ENCODE results near the gene YIPF7.

YIPF7 gene

GRCh38 chr4:44616621-44617020 lies 34.8 kb downstream of the YIPF7 start:
- TF ChIP-seq KLF9 (tag by site-specific recombination; IDR thresholded peaks at IDR 0.05; ENCODE audit: low read depth) = no peak
- TF ChIP-seq SCRT1 (tag by site-specific recombination; IDR thresholded peaks at IDR 0.05; ENCODE audit: borderline replicate concordance) = no peak
- no peak for TF ChIP-seq ZNF768 (tag by site-specific recombination; IDR thresholded peaks at IDR 0.05)
- TF ChIP-seq ZNF121 (tag by site-specific recombination; IDR thresholded peaks at IDR 0.05) = no peak
- Histone ChIP-seq H3K4me1 (ENCODE audit: control insufficient read depth, insufficient read depth, low read length) (no peaks in the 10 kb centered on the region), H3K27ac (ENCODE audit: extremely low read depth, low read depth, low read length) (no peak overlapping the region), H3K4me3 (ENCODE audit: low read depth, low read length) (no peak overlapping the region), H3K36me3 (ENCODE audit: control insufficient read depth in 2 of 2, insufficient read depth in 1 of 2, low read length in 2 of 2) (no peaks in the 10 kb centered on the region), H3K9me3 (ENCODE audit: control insufficient read depth, insufficient read depth, low read depth, low read length) (no peaks in the 10 kb centered on the region)
- POLR2A ChIA-PET = no interaction called here
- CTCF ChIA-PET = no interaction called here

DNA sequence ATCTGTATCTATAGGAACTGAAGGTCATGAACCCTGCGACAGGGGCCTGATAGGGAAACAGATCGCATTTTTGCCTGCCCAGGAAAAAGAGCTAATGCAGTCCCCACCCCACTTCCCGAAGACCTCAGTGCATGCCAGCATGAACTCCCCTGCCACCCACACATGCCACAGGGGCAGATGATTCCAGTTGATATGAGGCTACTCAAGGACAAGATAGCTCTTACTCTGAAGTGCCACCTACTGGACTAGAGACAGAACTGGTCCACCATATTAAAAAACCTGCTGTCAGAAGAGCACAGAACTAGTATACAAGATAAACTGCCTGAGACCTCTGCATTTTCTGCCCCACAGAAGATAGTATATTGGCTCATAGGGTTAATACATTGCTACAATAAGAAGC lies 68.0 kb downstream of the YIPF7 start:
- Histone ChIP-seq H3K36me3 (ENCODE audit: control insufficient read depth in 2 of 2, insufficient read depth in 1 of 2, low read length in 2 of 2) (no peaks in the 10 kb centered on the region), H3K27ac (ENCODE audit: extremely low read depth, low read depth, low read length) (no peak overlapping the region), H3K9me3 (ENCODE audit: control insufficient read depth, insufficient read depth, low read depth, low read length) (no peaks in the 10 kb centered on the region), H3K4me1 (ENCODE audit: control insufficient read depth, insufficient read depth, low read length) (no peaks in the 10 kb centered on the region), H3K4me3 (ENCODE audit: low read depth, low read length) (no peak overlapping the region)
- no peak for TF ChIP-seq ZBTB8A (tag by site-specific recombination; IDR thresholded peaks at IDR 0.05)
- TF ChIP-seq FEZF1 (tag by site-specific recombination; IDR thresholded peaks at IDR 0.05) = no peak
- no peak for TF ChIP-seq ZNF670 (tag by site-specific recombination; IDR thresholded peaks at IDR 0.05; ENCODE audit: low read depth)
- no peak for TF ChIP-seq HIC1 (tag by site-specific recombination; IDR thresholded peaks at IDR 0.05)
- ChIA-PET POLR2A (no interaction called here), CTCF (interaction anchor here (0.6 to 1.3 kb wide), 6 partner anchors 27 to 699 kb away, joined by 3 to 5 read pairs (median 4); no protein-coding TSS in a partner anchor)

DNA sequence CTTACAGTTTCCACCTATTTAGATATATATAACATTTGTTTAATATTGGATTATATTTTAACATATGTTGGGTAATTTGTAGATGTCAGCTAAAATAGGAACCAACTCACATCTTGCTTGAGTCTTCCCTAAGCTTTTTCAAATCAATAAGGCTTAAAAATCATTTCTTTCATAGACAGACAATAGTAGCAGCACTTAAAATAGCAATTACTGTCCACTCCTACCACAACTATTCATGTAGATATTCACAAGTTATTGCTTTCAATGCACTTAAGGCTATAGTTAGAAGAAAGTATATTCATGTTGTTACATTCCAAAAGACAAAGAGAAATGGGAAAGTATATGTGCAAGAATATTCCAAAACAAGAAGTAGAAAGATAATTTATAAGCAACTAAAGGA lies 71.2 kb downstream of the YIPF7 start:
- no peak overlapping the region for H3K27ac ChIP-seq (ENCODE audit: extremely low read depth, low read depth, low read length)
- TF ChIP-seq GFI1B (tag by site-specific recombination; IDR thresholded peaks at IDR 0.05) = no peak
- no peak for TF ChIP-seq PRDM10 (tag by site-specific recombination; IDR thresholded peaks at IDR 0.05)
- TF ChIP-seq ZEB2 (tag by site-specific recombination; IDR thresholded peaks at IDR 0.05) = no peak
- TF ChIP-seq HOXD13 (CRISPR knock-in tag; IDR thresholded peaks at IDR 0.05; ENCODE audit: borderline replicate concordance) = no peak
- TF ChIP-seq ZNF2 (tag by site-specific recombination; IDR thresholded peaks at IDR 0.05) = no peak
- no peaks in the 10 kb centered on the region for H3K36me3 ChIP-seq (ENCODE audit: control insufficient read depth in 2 of 2, insufficient read depth in 1 of 2, low read length in 2 of 2)
- CTCF ChIA-PET = interaction anchor here (0.8 kb wide), 1 partner anchor 132 kb away, joined by 3 read pairs; the partner anchor contains the start of gene KCTD8
- H3K4me3 ChIP-seq (ENCODE audit: low read depth, low read length) = no peak overlapping the region
- H3K9me3 ChIP-seq (ENCODE audit: control insufficient read depth, insufficient read depth, low read depth, low read length) = no peaks in the 10 kb centered on the region
- POLR2A ChIA-PET = no interaction called here
- H3K4me1 ChIP-seq (ENCODE audit: control insufficient read depth, insufficient read depth, low read length) = no peaks in the 10 kb centered on the region

DNA sequence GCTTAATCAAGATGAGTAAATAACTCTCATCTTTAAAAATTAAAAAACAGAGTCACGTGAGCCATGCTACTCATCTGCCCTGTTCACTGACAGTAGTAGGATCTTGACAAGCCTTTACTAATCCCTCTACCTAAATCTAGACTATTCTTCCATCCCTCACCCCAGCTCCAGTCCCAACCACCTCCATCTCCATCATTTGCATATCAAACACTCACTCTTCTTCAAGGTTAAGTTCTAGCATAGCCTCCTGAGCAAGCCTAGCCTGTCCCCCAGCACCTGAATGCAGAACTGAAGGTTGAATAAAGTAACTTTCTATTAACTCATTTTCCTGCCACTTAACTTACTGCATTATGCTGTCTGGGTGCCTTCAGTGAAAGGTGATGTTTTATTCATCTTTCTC lies 72.5 kb downstream of the YIPF7 start:
- Histone ChIP-seq H3K9me3 (ENCODE audit: control insufficient read depth, insufficient read depth, low read depth, low read length) (no peaks in the 10 kb centered on the region), H3K27ac (ENCODE audit: extremely low read depth, low read depth, low read length) (no peak overlapping the region), H3K4me3 (ENCODE audit: low read depth, low read length) (no peak overlapping the region), H3K4me1 (ENCODE audit: control insufficient read depth, insufficient read depth, low read length) (no peaks in the 10 kb centered on the region), H3K36me3 (ENCODE audit: control insufficient read depth in 2 of 2, insufficient read depth in 1 of 2, low read length in 2 of 2) (no peaks in the 10 kb centered on the region)
- TF ChIP-seq SCRT2 (tag by site-specific recombination; IDR thresholded peaks at IDR 0.05) = no peak
- no peak for TF ChIP-seq ZNF664 (tag by site-specific recombination; IDR thresholded peaks at IDR 0.05)
- no peak for TF ChIP-seq ZNF785 (tag by site-specific recombination; IDR thresholded peaks at IDR 0.05)
- CTCF ChIA-PET = interaction anchor here (0.6 kb wide), 1 partner anchor 44 kb away, joined by 3 read pairs; no protein-coding TSS in a partner anchor
- POLR2A ChIA-PET = no interaction called here
